ENCODE data around the gene C1orf87.

C1orf87 gene

GRCh38 chr1:59945790-59946189, 127.8 kb downstream of the C1orf87 start:
- DNase-seq = no peak

All from NCI-H526 (cell line).